IMR-90 (cell line): ENCODE results near the gene TLR6. TPM values are rescaled to one million over a fixed set of nuclear protein-coding genes. Genes with fewer than 3 reads are reported as not detected.
A peak's percentile ranks its signal among the peaks of the same experiment; 100 is the strongest.

ENCODE experiments used
- ATAC-seq: fragments of 200-7000 bp; cut with Tn5 transposase; 2 replicates; pipeline ENCODE4 v1.9.1; 2020; ENCODE audit warnings: low read depth, mild to moderate bottlenecking, moderate library complexity
- BruUV-seq: library from RNA; stranded (reverse); fragments of 400-500 nt; replicated peaks from 2 replicates; lab custom pipeline; 2021; lab: Mats Ljungman, UMichigan
- CTCF ChIA-PET: fragments of 300-600 bp; formaldehyde crosslinking; extraction: SDS; loops from one replicate; lab custom pipeline; 2021; ENCODE audit warnings: antibody characterized with exemption; lab: Yijun Ruan, JAX
- POLR2A ChIA-PET: fragments of 300-600 bp; sonication (Branson Sonifier 250); formaldehyde crosslinking; loops from one replicate; lab custom pipeline; 2022; ENCODE audit warnings: antibody characterized with exemption; ENCODE audit not compliant: unreplicated experiment; lab: Charles Lee
- DNase-seq: peaks from one replicate; pipeline ENCODE4 v3.0.0; 2013
- H2AFZ ChIP-seq: replicated peaks from 2 replicates; pipeline ENCODE3; 2013; ENCODE audit warnings: low read length, mild to moderate bottlenecking; ENCODE audit not compliant: poor library complexity
- H2AK5ac ChIP-seq: 2 replicates; pipeline ENCODE4 v1.6.1; 2013; ENCODE audit warnings: low read depth, low read length, inconsistent platforms
- H2AK9ac ChIP-seq: replicated peaks from 2 replicates; pipeline ENCODE3; 2013; ENCODE audit warnings: mild to moderate bottlenecking, low read depth, low read length, moderate library complexity; ENCODE audit not compliant: poor library complexity
- H2BK120ac ChIP-seq: 2 replicates; pipeline ENCODE4 v1.6.1; 2013; ENCODE audit warnings: low read depth, low read length, inconsistent platforms
- H2BK15ac ChIP-seq: 3 replicates; pipeline ENCODE4 v1.6.1; 2013; ENCODE audit warnings: low read depth, low read length, inconsistent platforms
- H2BK20ac ChIP-seq: 2 replicates; pipeline ENCODE4 v1.6.1; 2013; ENCODE audit warnings: low read depth, mild to moderate bottlenecking, inconsistent platforms, low read length, moderate library complexity
- H2BK5ac ChIP-seq: 2 replicates; pipeline ENCODE4 v1.6.1; 2013; ENCODE audit warnings: mild to moderate bottlenecking, low read depth, low read length, inconsistent platforms; ENCODE audit not compliant: poor library complexity, severe bottlenecking
- H3K14ac ChIP-seq: replicated peaks from 2 replicates; pipeline ENCODE4 v1.6.1; 2013; ENCODE audit warnings: low read depth, low read length, inconsistent platforms
- H3K18ac ChIP-seq: 2 replicates; pipeline ENCODE4 v1.6.1; 2013; ENCODE audit warnings: low read depth, low read length, control low read depth
- H3K23ac ChIP-seq: 2 replicates; pipeline ENCODE4 v1.6.1; 2013; ENCODE audit warnings: low read depth, low read length, inconsistent platforms
- H3K27ac ChIP-seq: 2 replicates; pipeline ENCODE4 v1.5.1; 2013; ENCODE audit warnings: mild to moderate bottlenecking, control low read depth, low read length; ENCODE audit not compliant: insufficient read depth
- H3K27me3 ChIP-seq: 2 replicates; pipeline ENCODE4 v1.6.1; 2013; ENCODE audit warnings: low read length; ENCODE audit not compliant: control insufficient read depth, insufficient read depth
- H3K36me3 ChIP-seq: 2 replicates; pipeline ENCODE4 v1.6.1; 2013; ENCODE audit warnings: low read length, mixed read lengths; ENCODE audit not compliant: control insufficient read depth, insufficient read depth
- H3K4ac ChIP-seq: 2 replicates; pipeline ENCODE4 v1.6.1; 2013; ENCODE audit warnings: low read depth, low read length, inconsistent platforms
- H3K4me1 ChIP-seq: 2 replicates; pipeline ENCODE4 v1.6.1; 2013; ENCODE audit warnings: low read length, mixed read lengths; ENCODE audit not compliant: control insufficient read depth, insufficient read depth
- H3K4me2 ChIP-seq: 2 replicates; pipeline ENCODE4 v1.6.1; 2013; ENCODE audit warnings: low read depth, mild to moderate bottlenecking, control low read depth, low read length, moderate library complexity
- H3K4me3 ChIP-seq: 2 replicates; pipeline ENCODE4 v1.5.1; 2013; ENCODE audit warnings: low read depth, mild to moderate bottlenecking, control low read depth, low read length, moderate library complexity; ENCODE audit not compliant: insufficient read depth
- H3K56ac ChIP-seq: 2 replicates; pipeline ENCODE4 v1.6.1; 2013; ENCODE audit warnings: low read length, inconsistent platforms; ENCODE audit not compliant: insufficient read depth; ENCODE audit errors: extremely low read depth
- H3K79me1 ChIP-seq, 2 experiments: 2 replicates each; pipeline ENCODE4 v1.6.1; 2013; ENCODE audit warnings: low read length in 2 of 2, inconsistent platforms in 1 of 2, low read depth in 1 of 2
- H3K9ac ChIP-seq: 2 replicates; pipeline ENCODE4 v1.6.1; 2013; ENCODE audit warnings: low read depth, low read length, control low read depth
- H3K9me1 ChIP-seq: 2 replicates; pipeline ENCODE4 v1.6.1; 2013; ENCODE audit warnings: low read length, inconsistent platforms; ENCODE audit not compliant: insufficient read depth
- H3K9me3 ChIP-seq: 2 replicates; pipeline ENCODE4 v1.6.1; 2013; ENCODE audit warnings: low read length; ENCODE audit not compliant: control insufficient read depth, insufficient read depth
- H4K20me1 ChIP-seq: 2 replicates; pipeline ENCODE4 v1.6.1; 2013; ENCODE audit warnings: low read length, inconsistent platforms; ENCODE audit not compliant: insufficient read depth
- H4K5ac ChIP-seq: 2 replicates; pipeline ENCODE4 v1.6.1; 2013; ENCODE audit warnings: mild to moderate bottlenecking, low read depth, low read length, control low read depth
- H4K8ac ChIP-seq, 2 experiments: 2 replicates each; pipeline ENCODE4 v1.6.1; 2013; ENCODE audit warnings: low read depth in 2 of 2, low read length in 2 of 2, control low read depth in 1 of 2, inconsistent platforms in 1 of 2
- H4K91ac ChIP-seq: 2 replicates; pipeline ENCODE4 v1.6.1; 2013; ENCODE audit warnings: low read depth, low read length, inconsistent platforms; ENCODE audit not compliant: insufficient read depth
- CEBPB ChIP-seq: IDR thresholded peaks from 2 replicates; pipeline ENCODE4 v1.6.1; 2012; ENCODE audit warnings: low read depth, low read length, improper control_type of control experiment
- FOS ChIP-seq: fragments of 150-350 bp; IDR thresholded peaks from 2 replicates; pipeline ENCODE4 v1.6.1; 2016; ENCODE audit warnings: low read depth, low read length
- MAFK ChIP-seq: IDR thresholded peaks from 2 replicates; pipeline ENCODE4 v1.6.1; 2012; ENCODE audit warnings: low read depth, low read length, improper control_type of control experiment
- MXI1 ChIP-seq: IDR thresholded peaks from 2 replicates; pipeline ENCODE4 v1.6.1; 2012; ENCODE audit warnings: low read depth, mild to moderate bottlenecking, low read length, moderate library complexity, borderline replicate concordance
- NFE2L2 ChIP-seq: fragments of 150-350 bp; IDR thresholded peaks from 2 replicates; pipeline ENCODE4 v1.6.1; 2016; ENCODE audit warnings: low read depth, mild to moderate bottlenecking, low read length
- POLR2A ChIP-seq: IDR thresholded peaks from 2 replicates; pipeline ENCODE4 v1.6.1; 2012; ENCODE audit warnings: mild to moderate bottlenecking, low read depth, low read length
- WGBS, 2 experiments: methylation state at CpG; one replicate each; pipeline versions ENCODE4 v1.1.5 to v1.1.7; 2013; ENCODE audit warnings: missing lambda C conversion rate in 2 of 2; ENCODE audit not compliant: insufficient read length in 1 of 2; ENCODE audit errors: extremely low coverage in 2 of 2; 5-methylcytosine and 5-hydroxymethylcytosine counted together
- dilution Hi-C: fragments of 300-500 bp; cut with HindIII; formaldehyde crosslinking; loops from one replicate; pipeline ENCODE4 v1.14.3; 2018; ENCODE audit warnings: low sequenced_read_pairs; ENCODE audit not compliant: unreplicated experiment
- in situ Hi-C: fragments of 300-500 bp; cut with MboI; formaldehyde crosslinking; loops from 3 replicates; pipeline ENCODE4 v1.14.3; 2019; ENCODE audit warnings: low sequenced_read_pairs, inconsistent platforms, mixed read lengths
- intact Hi-C: fragments of 100-400 bp; cut with micrococcal nuclease; formaldehyde crosslinking; loops from 2 replicates; pipeline ENCODE4 v1.10.0; 2022
- polyA plus RNA-seq, 3 experiments: library from polyadenylated mRNA; depleted of rRNA; stranded (reverse); fragments of >200 nt; gene quantifications; 2 replicates each; pipeline ENCODE4 v1.2.3, GENCODE V29; 2012; ENCODE audit warnings: low replicate concordance in 1 of 3
- total RNA-seq: library from RNA; depleted of rRNA; stranded (reverse); fragments of >200 nt; gene quantifications from 2 replicates; pipeline ENCODE4 v1.2.3, GENCODE V29; 2012

TLR6 gene
- total and polyA plus RNA-seq, 2 of the 4 experiments (the other 2 are of a cell fraction), result 1.4 to 3.9 TPM

- no peak for TF ChIP-seq MAFK
Observed at GRCh38 chr4:38891051-38891983, 34.7 kb upstream of the TLR6 start (continued).

GRCh38 chr4:38889143-38889542 is 32.5 kb upstream of the TLR6 start:
- Histone ChIP-seq H3K4me1 (peaks cover 13% of the 10 kb centered on the region), H3K36me3 (peaks cover 33% of the 10 kb centered on the region), H3K9ac (no peak overlapping the region), H3K4me3 (no peak overlapping the region), H4K8ac (no peak overlapping the region), H4K91ac (no peak overlapping the region), H3K4ac (no peak overlapping the region), H3K9me3 (no peaks in the 10 kb centered on the region), H3K14ac (no peak overlapping the region), H3K23ac (no peak overlapping the region; the same call in 1 of the 2 replicates), H3K27ac (no peak overlapping the region), H3K56ac (0 out of 2 replicates have a peak overlapping the region, but pooled peaks have one; percentile 34), H3K9me1 (peaks cover 17% of the 10 kb centered on the region), H2AK5ac (no peak overlapping the region), H2BK120ac (no peak overlapping the region), H3K79me1 (peaks cover 46 to 81% of the 10 kb centered on the region in 2 experiments), H3K27me3 (no peaks in the 10 kb centered on the region), H4K5ac (no peak overlapping the region), H2AK9ac (no peak overlapping the region), H2AFZ (no peak overlapping the region), H3K18ac (no peak overlapping the region), H4K20me1 (peaks cover 39% of the 10 kb centered on the region), H2BK15ac (no peak overlapping the region), H3K4me2 (peak overlapping the region; percentile 42; the same call in 1 of the 2 replicates), H2BK5ac (peak overlapping the region; percentile 77), H2BK20ac (no peak overlapping the region)
- no TSS peak for BruUV-seq
- ATAC-seq, result 0 out of 2 replicates have a peak, but pooled peaks have one; percentile 13
- dilution Hi-C loops, result no loop called here
- in situ Hi-C loops, result no loop called here
- intact Hi-C loops, result no loop called here
- no CpG with 5 or more reads among the region's 1 CpG for WGBS, 2 experiments
- ChIA-PET CTCF (interaction anchor here (0.9 kb wide), 1 partner anchor 16 kb away, joined by 3 read pairs; no protein-coding TSS in a partner anchor), POLR2A (interaction anchor here (1.0 kb wide), 1 partner anchor 17 kb away, joined by 3 read pairs; no protein-coding TSS in a partner anchor)
- peak; percentile 87 for DNase-seq
- TF ChIP-seq MAFK (peak; percentile 65), CEBPB (0 out of 2 replicates have a peak, but pooled peaks have one; percentile 11), NFE2L2 (peak; percentile 33; the same call in 1 of the 2 replicates), FOS (peak; percentile 79), MXI1 (no peak), POLR2A (no peak)
